Duodenal mucosa (tissue), 2 donors: Measurements from ENCODE around the gene TMEM44.

Source experiments
- H3K27ac ChIP-seq: one replicate; pipeline ENCODE4 v1.7.0; 2013; ENCODE audit warnings: low read depth, low read length
- H3K27me3 ChIP-seq, 2 donors: one replicate each; pipeline ENCODE4 v1.7.0; 2013; ENCODE audit warnings: low read length in 2 of 2, control low read depth in 1 of 2; ENCODE audit not compliant: insufficient read depth in 2 of 2, control insufficient read depth in 1 of 2
- H3K36me3 ChIP-seq, 2 donors: one replicate each; pipeline ENCODE4 v1.7.0; 2013; ENCODE audit warnings: low read length in 2 of 2, control low read depth in 1 of 2; ENCODE audit not compliant: insufficient read depth in 2 of 2, control insufficient read depth in 1 of 2
- H3K4me1 ChIP-seq, 2 donors: one replicate each; pipeline ENCODE4 v1.7.0; 2013; ENCODE audit warnings: low read length in 2 of 2, control low read depth in 1 of 2; ENCODE audit not compliant: insufficient read depth in 2 of 2, control insufficient read depth in 1 of 2
- H3K4me3 ChIP-seq, 2 donors: one replicate each; pipeline ENCODE4 v1.7.0; 2013; ENCODE audit warnings: low read length in 2 of 2, low read depth in 1 of 2
- H3K9ac ChIP-seq, 2 donors: one replicate each; pipeline ENCODE4 v1.7.0; 2013; ENCODE audit warnings: low read length in 2 of 2, low read depth in 1 of 2
- H3K9me3 ChIP-seq, 2 donors: one replicate each; pipeline ENCODE4 v1.7.0; 2013; ENCODE audit warnings: low read length in 2 of 2, control low read depth in 1 of 2; ENCODE audit not compliant: control insufficient read depth in 1 of 2

TMEM44 gene

GRCh38 chr3:194541483-194541882 is 91.7 kb downstream of the TMEM44 start:
- H3K27me3 ChIP-seq = no peaks in the 10 kb centered on the region
- no peak overlapping the region for H3K9ac ChIP-seq
- peaks cover 13 to 14% of the 10 kb centered on the region in 2 donors for H3K4me1 ChIP-seq
- H3K4me3 ChIP-seq = no peak overlapping the region
- H3K9me3 ChIP-seq = no peaks in the 10 kb centered on the region
- no peak overlapping the region for H3K27ac ChIP-seq
- no peaks in the 10 kb centered on the region for H3K36me3 ChIP-seq

- Histone ChIP-seq H3K27me3 (no peaks in the 10 kb centered on the region), H3K9ac (no peak overlapping the region), H3K4me3 (no peak overlapping the region), H3K9me3 (no peaks in the 10 kb centered on the region), H3K36me3 (no peaks in the 10 kb centered on the region), H3K4me1 (peaks cover 13 to 14% of the 10 kb centered on the region in 2 donors), H3K27ac (no peak overlapping the region)
These were observed 92.8 kb downstream of the TMEM44 start for GRCh38 chr3:194540274-194540905.

GRCh38 chr3:194539498-194539897 is 93.7 kb downstream of the TMEM44 start:
- H3K9me3 ChIP-seq = peaks cover under 1 to 2% of the 10 kb centered on the region in 2 donors
- no peak overlapping the region for H3K4me3 ChIP-seq
- H3K27ac ChIP-seq = no peak overlapping the region
- H3K27me3 ChIP-seq = no peaks in the 10 kb centered on the region
- H3K36me3 ChIP-seq = no peaks in the 10 kb centered on the region
- H3K4me1 ChIP-seq = peaks cover 13 to 14% of the 10 kb centered on the region in 2 donors
- H3K9ac ChIP-seq = no peak overlapping the region

- Histone ChIP-seq H3K4me3 (no peak overlapping the region), H3K27ac (peak overlapping the region; percentile 15), H3K9ac (no peak overlapping the region)
These were observed 95.4 kb downstream of the TMEM44 start for GRCh38 chr3:194537732-194538247.

More at GRCh38 chr3:194537732-194538247, 95.4 kb downstream of the TMEM44 start:
- Histone ChIP-seq H3K27me3 (no peaks in the 10 kb centered on the region), H3K36me3 (no peaks in the 10 kb centered on the region), H3K4me1 (peaks cover 13 to 14% of the 10 kb centered on the region in 2 donors), H3K9me3 (peaks cover 5 to 7% of the 10 kb centered on the region in 2 donors)
